Measurements from ENCODE around the gene ADH1C.

Gene ADH1C

DNA sequence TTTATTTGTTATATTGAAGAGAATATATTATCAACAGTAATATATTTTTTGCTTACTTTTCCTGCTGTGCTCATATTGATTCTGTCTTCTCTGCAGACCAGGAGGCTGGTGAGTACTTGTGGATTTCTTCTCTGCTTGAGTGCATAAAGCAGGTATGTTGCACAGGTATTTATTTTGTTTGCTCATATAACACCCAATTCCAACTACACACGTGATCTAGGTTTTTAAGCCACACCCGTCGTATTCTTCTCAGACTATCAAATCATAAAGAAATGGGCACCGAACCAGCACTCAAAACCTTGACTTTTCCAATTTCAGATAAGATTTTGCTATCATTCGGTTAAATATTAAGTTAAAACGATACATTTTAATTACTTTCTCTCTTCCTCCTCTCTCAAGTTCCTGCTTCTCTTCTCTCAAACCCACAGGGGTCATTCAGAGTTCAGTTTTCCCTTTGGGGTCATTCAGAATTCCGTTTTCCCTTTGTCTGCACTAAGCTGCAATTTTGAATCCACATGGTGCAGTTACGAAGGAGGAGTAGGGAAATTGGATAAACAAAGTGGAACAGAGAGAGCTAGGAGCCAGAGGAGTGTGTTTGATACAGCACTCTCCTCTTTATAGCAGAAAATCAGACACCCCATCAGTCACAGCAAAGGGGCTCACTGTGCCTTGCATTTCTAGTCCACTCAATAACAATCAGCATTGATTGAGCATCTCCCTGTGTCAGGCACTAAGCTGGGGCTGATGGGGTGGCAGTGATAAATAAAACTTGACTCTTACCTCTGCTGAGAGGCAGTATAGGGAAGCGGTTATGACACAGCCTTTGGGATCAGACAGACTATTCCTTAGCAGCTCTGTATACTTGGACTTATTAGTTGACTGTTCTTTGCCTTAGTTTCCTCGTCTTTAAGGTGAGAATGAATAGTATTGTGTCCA lies at the start of gene ADH1C:
ADH1C (minus strand) TSS at position 145 of the 936 bp plus-strand sequence; CDS start at position 74, 71 bp downstream.
- TF ChIP-seq, protein P1, sequence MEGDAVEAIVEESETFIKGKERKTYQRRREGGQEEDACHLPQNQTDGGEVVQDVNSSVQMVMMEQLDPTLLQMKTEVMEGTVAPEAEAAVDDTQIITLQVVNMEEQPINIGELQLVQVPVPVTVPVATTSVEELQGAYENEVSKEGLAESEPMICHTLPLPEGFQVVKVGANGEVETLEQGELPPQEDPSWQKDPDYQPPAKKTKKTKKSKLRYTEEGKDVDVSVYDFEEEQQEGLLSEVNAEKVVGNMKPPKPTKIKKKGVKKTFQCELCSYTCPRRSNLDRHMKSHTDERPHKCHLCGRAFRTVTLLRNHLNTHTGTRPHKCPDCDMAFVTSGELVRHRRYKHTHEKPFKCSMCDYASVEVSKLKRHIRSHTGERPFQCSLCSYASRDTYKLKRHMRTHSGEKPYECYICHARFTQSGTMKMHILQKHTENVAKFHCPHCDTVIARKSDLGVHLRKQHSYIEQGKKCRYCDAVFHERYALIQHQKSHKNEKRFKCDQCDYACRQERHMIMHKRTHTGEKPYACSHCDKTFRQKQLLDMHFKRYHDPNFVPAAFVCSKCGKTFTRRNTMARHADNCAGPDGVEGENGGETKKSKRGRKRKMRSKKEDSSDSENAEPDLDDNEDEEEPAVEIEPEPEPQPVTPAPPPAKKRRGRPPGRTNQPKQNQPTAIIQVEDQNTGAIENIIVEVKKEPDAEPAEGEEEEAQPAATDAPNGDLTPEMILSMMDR (IDR thresholded peaks at IDR 0.05; ENCODE audit: low read depth, low read length) = no peak
- DNase-seq (ENCODE audit: extremely low read depth, low read depth) = no peak

DNA sequence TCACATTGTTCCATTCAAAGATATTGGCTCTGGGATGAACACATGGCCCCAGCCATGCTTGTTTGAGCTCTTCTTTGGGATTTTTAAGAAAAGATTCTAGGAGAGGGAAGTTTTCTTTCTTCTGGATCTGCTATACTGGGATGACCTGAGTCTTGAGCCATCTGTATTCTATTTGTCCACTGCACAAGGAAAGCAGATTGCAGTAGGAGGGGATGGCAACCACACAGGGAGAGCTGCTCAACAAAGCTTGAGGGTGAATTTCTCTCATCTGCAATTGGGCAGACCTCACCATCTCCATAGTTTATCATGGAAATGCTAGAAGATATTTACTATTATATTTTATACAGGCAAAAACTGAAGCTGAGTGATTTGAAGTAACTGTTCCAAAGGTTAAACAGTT lies 48.3 kb upstream of the ADH1C start:
- DNase-seq (ENCODE audit: extremely low read depth, low read depth) = no peak
- TF ChIP-seq, protein P1 (IDR thresholded peaks at IDR 0.05; ENCODE audit: low read depth, low read length) = no peak

- no peak for DNase-seq (ENCODE audit: extremely low read depth, low read depth)
- TF ChIP-seq, protein P1 (IDR thresholded peaks at IDR 0.05; ENCODE audit: low read depth, low read length) = no peak
These were observed 46.5 kb upstream of the ADH1C start for GRCh38 chr4:99399017-99399416.

GRCh38 chr4:99395595-99396364 lies 43.2 kb upstream of the ADH1C start:
- TF ChIP-seq, protein P1 (IDR thresholded peaks at IDR 0.05; ENCODE audit: low read depth, low read length) = no peak
- DNase-seq (ENCODE audit: extremely low read depth, low read depth) = no peak

DNA sequence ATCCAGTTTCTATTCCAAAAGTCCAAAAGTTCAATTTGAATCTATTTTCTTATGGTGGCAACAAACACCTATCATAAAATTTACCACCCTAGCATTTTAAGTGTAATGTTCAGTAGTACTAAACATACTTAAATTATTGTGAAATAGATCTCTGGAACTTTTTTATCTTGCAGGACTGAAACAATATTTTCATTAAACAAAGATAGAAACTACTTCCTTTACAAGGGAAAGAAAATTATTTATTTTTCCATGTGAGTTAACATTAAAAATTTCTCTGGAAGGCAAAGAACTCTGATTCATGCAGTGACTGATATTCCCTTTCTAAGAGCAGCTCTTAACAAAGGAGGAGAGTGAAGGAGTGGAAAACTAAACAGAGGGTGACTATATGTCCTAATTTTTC lies 42.4 kb upstream of the ADH1C start:
- TF ChIP-seq, protein P1 (IDR thresholded peaks at IDR 0.05; ENCODE audit: low read depth, low read length) = no peak

DNA sequence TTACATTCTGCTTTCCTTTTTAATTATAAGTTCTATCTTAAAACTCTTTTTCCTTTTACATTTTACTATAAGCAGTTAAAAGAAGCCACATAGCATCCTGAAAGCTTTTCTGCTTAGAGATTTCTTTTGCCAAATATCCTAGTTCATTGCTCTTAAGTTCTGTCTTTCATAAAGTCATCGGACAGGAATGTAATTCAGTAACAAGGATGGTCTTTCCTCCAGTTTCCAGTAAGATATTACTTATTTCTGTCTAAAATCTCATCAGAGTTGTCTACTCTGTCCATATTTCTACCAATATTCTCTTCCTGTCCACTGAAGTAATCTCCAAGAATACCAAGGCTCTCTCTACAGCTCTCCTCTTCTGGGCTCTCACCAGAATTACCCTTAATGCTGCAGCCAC lies 37.5 kb upstream of the ADH1C start:
- DNase-seq (ENCODE audit: extremely low read depth, low read depth) = no peak
- TF ChIP-seq, protein P1 (IDR thresholded peaks at IDR 0.05; ENCODE audit: low read depth, low read length) = no peak

More for the DNA sequence above, 42.4 kb upstream of the ADH1C start:
- DNase-seq (ENCODE audit: extremely low read depth, low read depth) = no peak

DNA sequence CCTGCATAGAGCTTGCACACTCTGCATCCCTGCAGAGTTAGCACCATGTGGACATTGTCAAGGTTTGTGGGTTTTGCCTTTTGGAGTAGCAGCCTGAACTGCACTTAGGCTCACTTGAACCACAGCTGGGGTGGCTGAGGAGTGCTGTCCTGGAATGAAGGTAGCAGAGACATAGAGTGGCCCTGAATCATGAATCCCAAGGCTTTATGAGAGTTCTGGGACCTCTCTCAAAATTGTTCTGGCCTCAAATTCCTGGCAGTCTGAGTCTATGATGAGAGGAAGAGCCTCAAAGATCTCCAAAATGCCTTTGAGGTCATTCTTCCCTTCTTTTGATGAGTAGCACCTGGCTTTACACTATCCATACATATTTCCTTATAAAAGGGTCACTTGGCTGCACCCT lies 37.1 kb upstream of the ADH1C start:
- TF ChIP-seq, protein P1 (IDR thresholded peaks at IDR 0.05; ENCODE audit: low read depth, low read length) = no peak
- no peak for DNase-seq (ENCODE audit: extremely low read depth, low read depth)

Data from AG09319 (cell line).